ENCODE results near the gene TRIM13.

DNA sequence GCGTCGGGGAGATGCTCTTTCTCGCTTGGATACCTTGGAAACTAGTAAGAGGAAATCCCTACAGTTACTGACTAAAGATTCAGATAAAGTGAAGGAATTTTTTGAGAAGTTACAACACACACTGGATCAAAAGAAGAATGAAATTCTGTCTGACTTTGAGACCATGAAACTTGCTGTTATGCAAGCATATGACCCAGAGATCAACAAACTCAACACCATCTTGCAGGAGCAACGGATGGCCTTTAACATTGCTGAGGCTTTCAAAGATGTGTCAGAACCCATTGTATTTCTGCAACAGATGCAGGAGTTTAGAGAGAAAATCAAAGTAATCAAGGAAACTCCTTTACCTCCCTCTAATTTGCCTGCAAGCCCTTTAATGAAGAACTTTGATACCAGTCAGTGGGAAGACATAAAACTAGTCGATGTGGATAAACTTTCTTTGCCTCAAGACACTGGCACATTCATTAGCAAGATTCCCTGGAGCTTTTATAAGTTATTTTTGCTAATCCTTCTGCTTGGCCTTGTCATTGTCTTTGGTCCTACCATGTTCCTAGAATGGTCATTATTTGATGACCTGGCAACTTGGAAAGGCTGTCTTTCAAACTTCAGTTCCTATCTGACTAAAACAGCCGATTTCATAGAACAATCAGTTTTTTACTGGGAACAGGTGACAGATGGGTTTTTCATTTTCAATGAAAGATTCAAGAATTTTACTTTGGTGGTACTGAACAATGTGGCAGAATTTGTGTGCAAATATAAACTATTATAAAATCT is 15.7 kb downstream of the TRIM13 start:
- TF ChIP-seq CTCF (IDR thresholded peaks at IDR 0.05 in 4 of 5, conservative IDR thresholded peaks at IDR 0.05 in 1 of 5) (no peak), POLR2A (IDR thresholded peaks at IDR 0.05) (no peak)

All from gastrocnemius medialis (tissue), 4 donors.